ENCODE data around the gene LRRC8C. TPM values are rescaled to one million over a fixed set of nuclear protein-coding genes. Genes with fewer than 3 reads are reported as not detected.

The LRRC8C gene
- total and polyA plus RNA-seq, 10 of the 15 experiments (the other 5 are each of a cell fraction or from before 2014, with no cell fraction given): 2.3 to 16.3 (median 10.8) TPM

DNA sequence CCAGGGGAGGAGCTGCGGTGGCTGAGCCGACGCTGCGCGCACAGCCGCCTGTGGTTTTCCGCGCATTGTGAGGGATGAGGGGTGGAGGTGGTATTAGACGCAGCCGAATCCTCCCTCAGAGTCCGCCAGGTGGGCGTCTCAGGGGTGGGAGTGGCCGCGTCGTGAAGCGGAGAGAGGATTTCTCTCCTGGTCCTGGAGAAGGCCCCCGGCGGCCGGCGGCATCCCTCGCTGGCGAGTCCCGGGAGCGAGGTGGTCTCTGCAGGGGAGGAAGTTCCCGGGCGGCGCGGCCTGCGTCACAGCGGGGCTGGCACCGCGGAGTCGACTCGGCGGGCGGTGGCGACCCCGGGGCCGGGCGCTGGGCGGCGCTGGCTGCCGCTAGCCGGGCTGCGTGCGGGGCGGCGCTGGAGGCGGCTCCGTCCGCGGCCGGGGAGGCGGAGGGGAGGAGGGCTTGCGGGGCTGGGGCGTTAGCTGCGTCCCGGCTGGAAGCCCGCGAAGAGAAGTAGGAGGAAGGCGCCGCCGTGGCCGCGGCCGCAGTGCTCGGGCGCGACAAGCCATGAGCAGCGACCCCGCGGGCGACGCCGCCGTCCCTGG, at the start of gene LRRC8C (continued):
- TF ChIP-seq BCL11A (IDR thresholded peaks at IDR 0.05; ENCODE audit: low read depth, low read length): no peak
- TF ChIP-seq RBBP5 (conservative IDR thresholded peaks at IDR 0.05): no peak
- no peak for TF ChIP-seq RELA (IDR thresholded peaks at IDR 0.05; ENCODE audit: borderline replicate concordance, partially characterized antibody)
- no peak for TF ChIP-seq JUNB (IDR thresholded peaks at IDR 0.05)
- TF ChIP-seq, protein P1, sequence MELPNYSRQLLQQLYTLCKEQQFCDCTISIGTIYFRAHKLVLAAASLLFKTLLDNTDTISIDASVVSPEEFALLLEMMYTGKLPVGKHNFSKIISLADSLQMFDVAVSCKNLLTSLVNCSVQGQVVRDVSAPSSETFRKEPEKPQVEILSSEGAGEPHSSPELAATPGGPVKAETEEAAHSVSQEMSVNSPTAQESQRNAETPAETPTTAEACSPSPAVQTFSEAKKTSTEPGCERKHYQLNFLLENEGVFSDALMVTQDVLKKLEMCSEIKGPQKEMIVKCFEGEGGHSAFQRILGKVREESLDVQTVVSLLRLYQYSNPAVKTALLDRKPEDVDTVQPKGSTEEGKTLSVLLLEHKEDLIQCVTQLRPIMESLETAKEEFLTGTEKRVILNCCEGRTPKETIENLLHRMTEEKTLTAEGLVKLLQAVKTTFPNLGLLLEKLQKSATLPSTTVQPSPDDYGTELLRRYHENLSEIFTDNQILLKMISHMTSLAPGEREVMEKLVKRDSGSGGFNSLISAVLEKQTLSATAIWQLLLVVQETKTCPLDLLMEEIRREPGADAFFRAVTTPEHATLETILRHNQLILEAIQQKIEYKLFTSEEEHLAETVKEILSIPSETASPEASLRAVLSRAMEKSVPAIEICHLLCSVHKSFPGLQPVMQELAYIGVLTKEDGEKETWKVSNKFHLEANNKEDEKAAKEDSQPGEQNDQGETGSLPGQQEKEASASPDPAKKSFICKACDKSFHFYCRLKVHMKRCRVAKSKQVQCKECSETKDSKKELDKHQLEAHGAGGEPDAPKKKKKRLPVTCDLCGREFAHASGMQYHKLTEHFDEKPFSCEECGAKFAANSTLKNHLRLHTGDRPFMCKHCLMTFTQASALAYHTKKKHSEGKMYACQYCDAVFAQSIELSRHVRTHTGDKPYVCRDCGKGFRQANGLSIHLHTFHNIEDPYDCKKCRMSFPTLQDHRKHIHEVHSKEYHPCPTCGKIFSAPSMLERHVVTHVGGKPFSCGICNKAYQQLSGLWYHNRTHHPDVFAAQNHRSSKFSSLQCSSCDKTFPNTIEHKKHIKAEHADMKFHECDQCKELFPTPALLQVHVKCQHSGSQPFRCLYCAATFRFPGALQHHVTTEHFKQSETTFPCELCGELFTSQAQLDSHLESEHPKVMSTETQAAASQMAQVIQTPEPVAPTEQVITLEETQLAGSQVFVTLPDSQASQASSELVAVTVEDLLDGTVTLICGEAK (IDR thresholded peaks at IDR 0.05; ENCODE audit: borderline replicate concordance): no peak
- peak in 1 of 2 experiments; percentile 31; a peak in 1 of 4 replicates for TF ChIP-seq SRF (IDR thresholded peaks at IDR 0.05; ENCODE audit: low read depth in 2 of 2, low read length in 2 of 2)
- TF ChIP-seq, protein P2, sequence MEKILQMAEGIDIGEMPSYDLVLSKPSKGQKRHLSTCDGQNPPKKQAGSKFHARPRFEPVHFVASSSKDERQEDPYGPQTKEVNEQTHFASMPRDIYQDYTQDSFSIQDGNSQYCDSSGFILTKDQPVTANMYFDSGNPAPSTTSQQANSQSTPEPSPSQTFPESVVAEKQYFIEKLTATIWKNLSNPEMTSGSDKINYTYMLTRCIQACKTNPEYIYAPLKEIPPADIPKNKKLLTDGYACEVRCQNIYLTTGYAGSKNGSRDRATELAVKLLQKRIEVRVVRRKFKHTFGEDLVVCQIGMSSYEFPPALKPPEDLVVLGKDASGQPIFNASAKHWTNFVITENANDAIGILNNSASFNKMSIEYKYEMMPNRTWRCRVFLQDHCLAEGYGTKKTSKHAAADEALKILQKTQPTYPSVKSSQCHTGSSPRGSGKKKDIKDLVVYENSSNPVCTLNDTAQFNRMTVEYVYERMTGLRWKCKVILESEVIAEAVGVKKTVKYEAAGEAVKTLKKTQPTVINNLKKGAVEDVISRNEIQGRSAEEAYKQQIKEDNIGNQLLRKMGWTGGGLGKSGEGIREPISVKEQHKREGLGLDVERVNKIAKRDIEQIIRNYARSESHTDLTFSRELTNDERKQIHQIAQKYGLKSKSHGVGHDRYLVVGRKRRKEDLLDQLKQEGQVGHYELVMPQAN (conservative IDR thresholded peaks at IDR 0.05): no peak
- 0 out of 2 replicates have a peak, but pooled peaks have one; percentile 1 for TF ChIP-seq CBX5 (IDR thresholded peaks at IDR 0.05; ENCODE audit: low read depth)
- no peak for TF ChIP-seq SP1 (IDR thresholded peaks at IDR 0.05; ENCODE audit: low read depth, low read length)
- TF ChIP-seq, protein P3, sequence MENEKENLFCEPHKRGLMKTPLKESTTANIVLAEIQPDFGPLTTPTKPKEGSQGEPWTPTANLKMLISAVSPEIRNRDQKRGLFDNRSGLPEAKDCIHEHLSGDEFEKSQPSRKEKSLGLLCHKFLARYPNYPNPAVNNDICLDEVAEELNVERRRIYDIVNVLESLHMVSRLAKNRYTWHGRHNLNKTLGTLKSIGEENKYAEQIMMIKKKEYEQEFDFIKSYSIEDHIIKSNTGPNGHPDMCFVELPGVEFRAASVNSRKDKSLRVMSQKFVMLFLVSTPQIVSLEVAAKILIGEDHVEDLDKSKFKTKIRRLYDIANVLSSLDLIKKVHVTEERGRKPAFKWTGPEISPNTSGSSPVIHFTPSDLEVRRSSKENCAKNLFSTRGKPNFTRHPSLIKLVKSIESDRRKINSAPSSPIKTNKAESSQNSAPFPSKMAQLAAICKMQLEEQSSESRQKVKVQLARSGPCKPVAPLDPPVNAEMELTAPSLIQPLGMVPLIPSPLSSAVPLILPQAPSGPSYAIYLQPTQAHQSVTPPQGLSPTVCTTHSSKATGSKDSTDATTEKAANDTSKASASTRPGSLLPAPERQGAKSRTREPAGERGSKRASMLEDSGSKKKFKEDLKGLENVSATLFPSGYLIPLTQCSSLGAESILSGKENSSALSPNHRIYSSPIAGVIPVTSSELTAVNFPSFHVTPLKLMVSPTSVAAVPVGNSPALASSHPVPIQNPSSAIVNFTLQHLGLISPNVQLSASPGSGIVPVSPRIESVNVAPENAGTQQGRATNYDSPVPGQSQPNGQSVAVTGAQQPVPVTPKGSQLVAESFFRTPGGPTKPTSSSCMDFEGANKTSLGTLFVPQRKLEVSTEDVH (IDR thresholded peaks at IDR 0.05; ENCODE audit: low read depth, partially characterized antibody): no peak
- TF ChIP-seq, protein P4, sequence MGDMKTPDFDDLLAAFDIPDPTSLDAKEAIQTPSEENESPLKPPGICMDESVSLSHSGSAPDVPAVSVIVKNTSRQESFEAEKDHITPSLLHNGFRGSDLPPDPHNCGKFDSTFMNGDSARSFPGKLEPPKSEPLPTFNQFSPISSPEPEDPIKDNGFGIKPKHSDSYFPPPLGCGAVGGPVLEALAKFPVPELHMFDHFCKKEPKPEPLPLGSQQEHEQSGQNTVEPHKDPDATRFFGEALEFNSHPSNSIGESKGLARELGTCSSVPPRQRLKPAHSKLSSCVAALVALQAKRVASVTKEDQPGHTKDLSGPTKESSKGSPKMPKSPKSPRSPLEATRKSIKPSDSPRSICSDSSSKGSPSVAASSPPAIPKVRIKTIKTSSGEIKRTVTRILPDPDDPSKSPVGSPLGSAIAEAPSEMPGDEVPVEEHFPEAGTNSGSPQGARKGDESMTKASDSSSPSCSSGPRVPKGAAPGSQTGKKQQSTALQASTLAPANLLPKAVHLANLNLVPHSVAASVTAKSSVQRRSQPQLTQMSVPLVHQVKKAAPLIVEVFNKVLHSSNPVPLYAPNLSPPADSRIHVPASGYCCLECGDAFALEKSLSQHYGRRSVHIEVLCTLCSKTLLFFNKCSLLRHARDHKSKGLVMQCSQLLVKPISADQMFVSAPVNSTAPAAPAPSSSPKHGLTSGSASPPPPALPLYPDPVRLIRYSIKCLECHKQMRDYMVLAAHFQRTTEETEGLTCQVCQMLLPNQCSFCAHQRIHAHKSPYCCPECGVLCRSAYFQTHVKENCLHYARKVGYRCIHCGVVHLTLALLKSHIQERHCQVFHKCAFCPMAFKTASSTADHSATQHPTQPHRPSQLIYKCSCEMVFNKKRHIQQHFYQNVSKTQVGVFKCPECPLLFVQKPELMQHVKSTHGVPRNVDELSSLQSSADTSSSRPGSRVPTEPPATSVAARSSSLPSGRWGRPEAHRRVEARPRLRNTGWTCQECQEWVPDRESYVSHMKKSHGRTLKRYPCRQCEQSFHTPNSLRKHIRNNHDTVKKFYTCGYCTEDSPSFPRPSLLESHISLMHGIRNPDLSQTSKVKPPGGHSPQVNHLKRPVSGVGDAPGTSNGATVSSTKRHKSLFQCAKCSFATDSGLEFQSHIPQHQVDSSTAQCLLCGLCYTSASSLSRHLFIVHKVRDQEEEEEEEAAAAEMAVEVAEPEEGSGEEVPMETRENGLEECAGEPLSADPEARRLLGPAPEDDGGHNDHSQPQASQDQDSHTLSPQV (IDR thresholded peaks at IDR 0.05): no peak
- no peak for TF ChIP-seq CHD1 (IDR thresholded peaks at IDR 0.05; ENCODE audit: low read depth, low read length)
- no peak for TF ChIP-seq CBX3 (IDR thresholded peaks at IDR 0.05; ENCODE audit: borderline replicate concordance, low read depth)
- TF ChIP-seq CREM (IDR thresholded peaks at IDR 0.05; ENCODE audit: low read depth): peak; percentile 55
- TF ChIP-seq EP300 (IDR thresholded peaks at IDR 0.05; ENCODE audit: borderline replicate concordance in 1 of 2, control insufficient read depth in 1 of 2, low read depth in 2 of 2, low read length in 2 of 2): no peak; a peak in 1 of 4 replicates
- TF ChIP-seq CBFB (IDR thresholded peaks at IDR 0.05; ENCODE audit: low read depth): peak; percentile 68
